ENCODE results near the gene WRNIP1. TPM values are rescaled to one million over a fixed set of nuclear protein-coding genes. Genes with fewer than 3 reads are reported as not detected.

Gene WRNIP1
- total RNA-seq, 2 donors from 2014 or later, result 49.9 to 53.7 TPM

- H3K36me3 ChIP-seq, result no peaks in the 10 kb centered on the region
- no peak overlapping the region for H3K9ac ChIP-seq (ENCODE audit: low read depth in 2 of 2, low read length in 2 of 2)
- H3K4me3 ChIP-seq, result no peak overlapping the region
- TF ChIP-seq, protein P1, sequence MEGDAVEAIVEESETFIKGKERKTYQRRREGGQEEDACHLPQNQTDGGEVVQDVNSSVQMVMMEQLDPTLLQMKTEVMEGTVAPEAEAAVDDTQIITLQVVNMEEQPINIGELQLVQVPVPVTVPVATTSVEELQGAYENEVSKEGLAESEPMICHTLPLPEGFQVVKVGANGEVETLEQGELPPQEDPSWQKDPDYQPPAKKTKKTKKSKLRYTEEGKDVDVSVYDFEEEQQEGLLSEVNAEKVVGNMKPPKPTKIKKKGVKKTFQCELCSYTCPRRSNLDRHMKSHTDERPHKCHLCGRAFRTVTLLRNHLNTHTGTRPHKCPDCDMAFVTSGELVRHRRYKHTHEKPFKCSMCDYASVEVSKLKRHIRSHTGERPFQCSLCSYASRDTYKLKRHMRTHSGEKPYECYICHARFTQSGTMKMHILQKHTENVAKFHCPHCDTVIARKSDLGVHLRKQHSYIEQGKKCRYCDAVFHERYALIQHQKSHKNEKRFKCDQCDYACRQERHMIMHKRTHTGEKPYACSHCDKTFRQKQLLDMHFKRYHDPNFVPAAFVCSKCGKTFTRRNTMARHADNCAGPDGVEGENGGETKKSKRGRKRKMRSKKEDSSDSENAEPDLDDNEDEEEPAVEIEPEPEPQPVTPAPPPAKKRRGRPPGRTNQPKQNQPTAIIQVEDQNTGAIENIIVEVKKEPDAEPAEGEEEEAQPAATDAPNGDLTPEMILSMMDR (IDR thresholded peaks at IDR 0.05), result no peak
- no peak overlapping the region for H3K27ac ChIP-seq
- intact Hi-C loops (cut with DNase I), result loop anchor here (5.0 kb wide), 1 partner anchor 1151 kb away; no protein-coding TSS in a partner anchor
- DNase-seq, result no peak
- no peaks in the 10 kb centered on the region for H3K4me1 ChIP-seq
- H3K27me3 ChIP-seq, result no peaks in the 10 kb centered on the region
- no peaks in the 10 kb centered on the region for H3K9me3 ChIP-seq
Observed at GRCh38 chr6:2748183-2748582, 17.0 kb upstream of the WRNIP1 start.

DNA sequence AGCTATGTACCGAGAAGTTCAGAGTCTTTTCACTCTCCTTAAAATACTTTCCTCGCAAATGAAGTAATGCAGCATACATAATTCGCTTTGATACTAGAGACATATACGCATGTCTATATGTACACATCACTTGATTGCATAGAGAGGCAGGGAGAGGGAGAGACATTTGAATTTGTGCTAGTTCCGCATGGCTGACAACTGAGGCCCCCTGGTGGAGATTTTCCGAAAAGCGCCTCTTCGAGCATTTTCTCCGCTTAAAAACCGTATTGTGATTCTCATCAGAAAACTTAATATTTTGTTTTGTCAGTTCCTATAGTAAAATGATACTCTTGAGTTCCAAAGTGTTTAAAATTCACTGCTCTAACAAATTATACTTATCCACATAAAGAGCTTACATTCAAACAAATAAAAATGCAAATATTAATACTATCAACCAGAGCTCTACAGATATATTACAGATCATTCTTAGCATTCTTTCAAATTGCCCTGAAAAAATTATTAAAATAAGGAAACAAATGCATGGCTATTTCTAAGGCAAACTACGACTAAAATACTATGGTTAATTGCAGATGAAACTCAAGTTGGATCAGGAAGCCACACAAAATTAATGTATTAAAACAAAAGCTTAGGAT, 15.1 kb upstream of the WRNIP1 start:
- no peaks in the 10 kb centered on the region for H3K36me3 ChIP-seq
- no peaks in the 10 kb centered on the region for H3K27me3 ChIP-seq
- H3K9ac ChIP-seq (ENCODE audit: low read depth in 2 of 2, low read length in 2 of 2), result no peak overlapping the region
- intact Hi-C loops (cut with DNase I), result loop anchor here (5.0 kb wide), 1 partner anchor 1153 kb away; no protein-coding TSS in a partner anchor
- TF ChIP-seq, protein P1 (IDR thresholded peaks at IDR 0.05), result peak; percentile 87
- H3K9me3 ChIP-seq, result no peaks in the 10 kb centered on the region
- H3K4me3 ChIP-seq, result no peak overlapping the region
- H3K27ac ChIP-seq, result no peak overlapping the region
- H3K4me1 ChIP-seq, result no peaks in the 10 kb centered on the region
- peak; percentile 71 for DNase-seq

DNA sequence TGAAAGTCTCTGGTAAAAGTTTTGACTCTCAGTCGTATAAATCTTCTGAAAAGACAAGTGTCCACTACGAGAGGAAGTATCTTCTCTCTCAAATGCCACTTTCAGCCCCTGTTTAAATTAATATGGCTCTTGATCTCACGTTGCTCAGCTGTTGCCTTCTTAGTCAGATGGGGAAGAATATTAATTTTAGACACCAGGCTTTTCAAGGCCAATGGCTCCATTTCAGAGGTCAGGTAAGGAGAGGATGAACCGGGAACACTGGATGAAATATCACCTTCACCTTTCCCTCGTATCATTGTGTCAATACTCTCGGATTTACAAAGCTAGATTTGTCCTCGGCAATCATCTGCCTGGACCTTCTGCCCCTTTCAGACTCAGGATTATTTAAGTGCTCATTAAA, 14.4 kb upstream of the WRNIP1 start, which contains the start of gene MYLK4:
Gene MYLK4 (minus strand): TSS at position 91 of the 400 bp plus-strand sequence. CDS start 1,628 bp downstream, outside the sequence.
- no peak within 1 kb of the TSS for H3K27ac ChIP-seq
- H3K9me3 ChIP-seq, result no peaks in the 10 kb centered on the region
- intact Hi-C loops (cut with DNase I), result no loop called here
- TF ChIP-seq, protein P1 (IDR thresholded peaks at IDR 0.05), result no peak
- no peaks in the 10 kb centered on the region for H3K36me3 ChIP-seq
- H3K9ac ChIP-seq (ENCODE audit: low read depth in 2 of 2, low read length in 2 of 2), result no peak within 1 kb of the TSS
- DNase-seq, result no peak
- H3K27me3 ChIP-seq, result no peaks in the 10 kb centered on the region
- no peaks in the 10 kb centered on the region for H3K4me1 ChIP-seq
- H3K4me3 ChIP-seq, result no peak within 1 kb of the TSS

DNA sequence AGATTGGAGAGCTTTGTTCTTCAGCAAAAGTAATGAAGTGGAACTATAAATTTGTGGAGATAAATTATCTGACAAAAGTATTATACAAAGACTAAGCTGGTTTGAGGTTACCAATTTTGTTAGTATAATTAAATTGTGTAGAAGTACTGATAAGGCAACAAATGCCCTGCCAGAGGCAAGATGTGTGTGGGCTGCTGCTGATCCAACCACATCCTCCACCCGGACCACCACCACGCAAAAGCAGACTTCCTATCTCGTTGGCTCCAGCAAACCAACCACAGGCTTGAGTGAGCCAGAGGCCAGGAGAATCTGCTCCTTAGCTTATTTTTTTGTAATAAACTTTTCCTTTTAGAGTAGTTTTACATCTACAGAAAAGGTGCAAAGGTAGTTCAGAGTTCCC, 13.3 kb upstream of the WRNIP1 start:
- Histone ChIP-seq H3K4me1 (no peaks in the 10 kb centered on the region), H3K9me3 (no peaks in the 10 kb centered on the region), H3K4me3 (no peak overlapping the region), H3K9ac (ENCODE audit: low read depth in 2 of 2, low read length in 2 of 2) (no peak overlapping the region), H3K36me3 (no peaks in the 10 kb centered on the region), H3K27ac (no peak overlapping the region), H3K27me3 (no peaks in the 10 kb centered on the region)
- TF ChIP-seq, protein P1 (IDR thresholded peaks at IDR 0.05), result no peak
- intact Hi-C loops (cut with DNase I), result no loop called here
- no peak for DNase-seq

DNA sequence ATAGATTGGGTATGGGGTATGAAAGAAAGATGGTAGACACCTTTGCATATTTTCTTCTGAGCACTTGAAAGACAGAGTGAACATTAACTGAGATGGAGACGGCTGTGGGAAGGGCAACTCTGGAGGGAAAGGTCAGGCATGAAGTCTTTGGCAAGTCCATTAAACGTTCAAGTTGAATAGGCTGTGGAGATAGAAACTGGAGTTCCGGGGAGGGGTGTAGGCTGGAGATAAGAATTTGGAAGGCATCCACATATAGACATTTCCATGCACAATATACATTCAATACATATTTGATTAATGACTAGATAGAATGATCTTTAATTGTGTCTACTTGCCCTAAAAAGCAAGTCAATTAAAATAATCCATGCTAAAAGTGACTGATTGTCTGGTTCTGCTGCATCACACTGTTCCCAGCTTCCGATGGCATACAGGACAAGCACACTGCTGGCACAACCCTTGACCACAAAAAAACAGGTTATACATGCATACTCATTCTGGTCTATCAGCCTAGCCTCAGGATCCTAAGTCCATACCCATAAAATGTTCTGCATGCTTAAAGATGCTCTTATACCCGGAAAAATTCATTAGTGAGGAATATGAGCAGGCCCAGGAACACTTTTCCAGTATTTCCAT, 12.6 kb upstream of the WRNIP1 start:
- Histone ChIP-seq H3K36me3 (no peaks in the 10 kb centered on the region), H3K27ac (no peak overlapping the region), H3K4me3 (no peak overlapping the region), H3K27me3 (no peaks in the 10 kb centered on the region), H3K9me3 (no peaks in the 10 kb centered on the region), H3K9ac (ENCODE audit: low read depth in 2 of 2, low read length in 2 of 2) (no peak overlapping the region), H3K4me1 (no peaks in the 10 kb centered on the region)
- TF ChIP-seq, protein P1 (IDR thresholded peaks at IDR 0.05), result no peak
- intact Hi-C loops (cut with DNase I), result no loop called here
- DNase-seq, result no peak
